K562 (cell line): Measurements from ENCODE around the gene ZBTB22. TPM values are rescaled to one million over a fixed set of nuclear protein-coding genes. Genes with fewer than 3 reads are reported as not detected.

Source experiments
- CHD7 ChIP-seq: fragments of 200-600 bp; sonication (generic); IDR thresholded peaks from one replicate; pipeline ENCODE4 v1.6.1; 2012; ENCODE audit warnings: mild to moderate bottlenecking, low read depth, low read length, inconsistent platforms
- ETV5 ChIP-seq: sonication (generic); formaldehyde crosslinking; IDR thresholded peaks from 2 replicates; pipeline ENCODE4 v1.4.0; 2020; ENCODE audit warnings: low read depth, mild to moderate bottlenecking, missing genetic modification reagents
- FIP1L1 ChIP-seq: fragments of 200-400 bp; formaldehyde crosslinking; IDR thresholded peaks from 2 replicates; pipeline ENCODE4 v1.6.1; 2018; ENCODE audit warnings: mild to moderate bottlenecking, low read depth, low read length; ENCODE audit not compliant: poor library complexity, severe bottlenecking
- HDAC3 ChIP-seq: fragments of 450-650 bp; IDR thresholded peaks from 2 replicates; pipeline ENCODE4 v1.6.1; 2018; ENCODE audit warnings: borderline replicate concordance, mild to moderate bottlenecking, moderate library complexity; ENCODE audit not compliant: partially characterized antibody
- HMG20A ChIP-seq: fragments of 450-650 bp; formaldehyde crosslinking; conservative IDR thresholded peaks from 2 replicates; pipeline ENCODE4 v1.4.0; 2020; ENCODE audit warnings: mild to moderate bottlenecking, mixed read lengths
- KAT2B ChIP-seq: IDR thresholded peaks from one replicate; pipeline ENCODE4 v1.6.1; 2012; ENCODE audit warnings: low read depth, mild to moderate bottlenecking, control low read depth, inconsistent platforms, low read length, moderate library complexity
- PCBP1 ChIP-seq: fragments of 200-400 bp; formaldehyde crosslinking; IDR thresholded peaks from 2 replicates; pipeline ENCODE4 v1.6.1; 2018; ENCODE audit warnings: mild to moderate bottlenecking, low read depth, low read length; ENCODE audit not compliant: poor library complexity, severe bottlenecking
- SP1 ChIP-seq: sonication (generic); formaldehyde crosslinking; IDR thresholded peaks from 2 replicates; pipeline ENCODE4 v1.8.1; 2022; ENCODE audit warnings: mild to moderate bottlenecking, missing genetic modification reagents
- TAL1 ChIP-seq: fragments of 450-650 bp; IDR thresholded peaks from 2 replicates; pipeline ENCODE4 v1.6.1; 2016; ENCODE audit warnings: mild to moderate bottlenecking
- ZBTB7A ChIP-seq: IDR thresholded peaks from 2 replicates; pipeline ENCODE4 v1.6.1; 2011; ENCODE audit warnings: low read depth, mild to moderate bottlenecking, low read length, moderate library complexity, borderline replicate concordance; ENCODE audit not compliant: control insufficient read depth
- ZNF3 ChIP-seq: fragments of 250-450 bp; sonication (Bioruptor Pico); IDR thresholded peaks from 2 replicates; pipeline ENCODE4 v1.5.0; 2021; ENCODE audit warnings: mild to moderate bottlenecking, moderate library complexity
- ZNF589 ChIP-seq: fragments of 200-800 bp; sonication (Bioruptor generic); IDR thresholded peaks from 2 replicates; pipeline ENCODE4 v1.6.1; 2016; ENCODE audit warnings: low read depth, missing genetic modification characterization, missing compliant biosample characterization
- ZNF717 ChIP-seq: fragments of 250-450 bp; sonication (Bioruptor Pico); IDR thresholded peaks from 2 replicates; pipeline ENCODE4 v1.5.0; 2021
- polyA plus RNA-seq, 8 experiments: library from polyadenylated mRNA; depleted of rRNA in 4 of 8; stranded (reverse) in 5 of 8; unstranded in 3 of 8; fragments of >200 nt; fragmentation: Nextera tagmentation in 2 of 8; fragmentation: Illumina TruSeq in 1 of 8; extraction: Ambion mirVana in 2 of 8; extraction: Trizol in 1 of 8; gene quantifications; 2 replicates each; pipeline versions ENCODE4 v1.2.1 to v1.2.3, GENCODE V29; 2011 to 2014; ENCODE audit warnings: inconsistent platforms in 1 of 8, missing spikeins in 1 of 8
- total RNA-seq, 7 experiments: library from RNA; depleted of rRNA in 6 of 7; stranded (reverse); fragments of >200 nt in 6 of 7; fragmentation: Illumina TruSeq in 2 of 7; extraction: Trizol in 2 of 7; gene quantifications; 2 replicates each; pipeline versions ENCODE4 v1.2.1 to v1.2.3, GENCODE V29; 2011 to 2021; ENCODE audit warnings: low replicate concordance in 1 of 7
- TF ChIP-seq, protein P1 (sequence below): fragments of 450-650 bp; conservative IDR thresholded peaks from 2 replicates; pipeline ENCODE4 v1.6.1; 2016; ENCODE audit warnings: missing genetic modification characterization, low read depth, mild to moderate bottlenecking, missing compliant biosample characterization, moderate library complexity
- TF ChIP-seq, protein P2 (sequence below): fragments of 450-650 bp; IDR thresholded peaks from one replicate; pipeline ENCODE4 v1.6.1; 2018; ENCODE audit warnings: mild to moderate bottlenecking, moderate library complexity; ENCODE audit not compliant: partially characterized antibody

ZBTB22 gene
- total and polyA plus RNA-seq, 9 of the 15 experiments (the other 6 are each of a cell fraction or from before 2014, with no cell fraction given), result 0.21 to 11.9 (median 7.1) TPM

DNA sequence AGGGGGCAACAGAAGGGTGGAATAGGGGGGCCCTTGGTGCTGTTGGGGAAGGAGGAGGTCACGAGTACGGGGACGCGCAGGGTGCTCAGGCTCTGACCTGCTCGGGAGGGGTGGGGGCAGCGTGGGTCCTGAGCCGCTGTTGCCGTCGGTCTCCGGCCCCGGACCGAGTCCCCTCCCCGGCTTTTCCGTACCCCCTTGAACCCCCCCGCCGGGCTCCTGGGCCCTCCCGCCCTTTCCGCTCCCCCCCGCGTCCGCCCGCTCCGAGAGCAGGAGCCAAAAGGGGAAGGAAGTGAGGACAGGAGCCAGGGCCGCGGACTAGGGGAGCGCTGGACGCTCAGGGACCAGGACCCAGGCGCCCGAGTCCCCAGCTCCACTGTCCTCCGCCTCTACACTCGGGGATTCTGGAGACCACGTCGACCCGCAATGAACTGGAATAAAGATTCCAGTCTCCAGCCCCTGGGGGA lies 18.7 kb downstream of the ZBTB22 start, which contains the start of gene RGL2 (continued):
- no peak; the same call in 1 of the 2 replicates for TF ChIP-seq ETV5 (CRISPR knock-in tag)
- no peak for TF ChIP-seq PCBP1
- TF ChIP-seq ZNF717 (CRISPR knock-in tag), result no peak
- no peak for TF ChIP-seq KAT2B
- no peak for TF ChIP-seq ZNF589 (CRISPR knock-in tag)
- TF ChIP-seq, protein P1, sequence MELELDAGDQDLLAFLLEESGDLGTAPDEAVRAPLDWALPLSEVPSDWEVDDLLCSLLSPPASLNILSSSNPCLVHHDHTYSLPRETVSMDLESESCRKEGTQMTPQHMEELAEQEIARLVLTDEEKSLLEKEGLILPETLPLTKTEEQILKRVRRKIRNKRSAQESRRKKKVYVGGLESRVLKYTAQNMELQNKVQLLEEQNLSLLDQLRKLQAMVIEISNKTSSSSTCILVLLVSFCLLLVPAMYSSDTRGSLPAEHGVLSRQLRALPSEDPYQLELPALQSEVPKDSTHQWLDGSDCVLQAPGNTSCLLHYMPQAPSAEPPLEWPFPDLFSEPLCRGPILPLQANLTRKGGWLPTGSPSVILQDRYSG (tag), result no peak
- no peak for TF ChIP-seq HDAC3
- TF ChIP-seq, protein P2, sequence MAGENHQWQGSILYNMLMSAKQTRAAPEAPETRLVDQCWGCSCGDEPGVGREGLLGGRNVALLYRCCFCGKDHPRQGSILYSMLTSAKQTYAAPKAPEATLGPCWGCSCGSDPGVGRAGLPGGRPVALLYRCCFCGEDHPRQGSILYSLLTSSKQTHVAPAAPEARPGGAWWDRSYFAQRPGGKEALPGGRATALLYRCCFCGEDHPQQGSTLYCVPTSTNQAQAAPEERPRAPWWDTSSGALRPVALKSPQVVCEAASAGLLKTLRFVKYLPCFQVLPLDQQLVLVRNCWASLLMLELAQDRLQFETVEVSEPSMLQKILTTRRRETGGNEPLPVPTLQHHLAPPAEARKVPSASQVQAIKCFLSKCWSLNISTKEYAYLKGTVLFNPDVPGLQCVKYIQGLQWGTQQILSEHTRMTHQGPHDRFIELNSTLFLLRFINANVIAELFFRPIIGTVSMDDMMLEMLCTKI, result no peak
- no peak for TF ChIP-seq ZNF3 (CRISPR knock-in tag)
- no peak for TF ChIP-seq ZBTB7A
- no peak for TF ChIP-seq FIP1L1
- no peak for TF ChIP-seq TAL1
- TF ChIP-seq SP1, result no peak
- no peak for TF ChIP-seq CHD7
- no peak for TF ChIP-seq HMG20A
